GM21723 (cell line): ENCODE measurements around the gene TMED9.

Experiments used
- ATAC-seq: cut with Tn5 transposase; IDR thresholded peaks from one replicate; pipeline ENCODE4 v1.9.1; 2021; ENCODE audit warnings: mild to moderate bottlenecking, moderate library complexity; ENCODE audit not compliant: unreplicated experiment

TMED9 gene

GRCh38 chr5:177576169-177576568 is 15.8 kb upstream of the TMED9 start:
- ATAC-seq = no peak

DNA sequence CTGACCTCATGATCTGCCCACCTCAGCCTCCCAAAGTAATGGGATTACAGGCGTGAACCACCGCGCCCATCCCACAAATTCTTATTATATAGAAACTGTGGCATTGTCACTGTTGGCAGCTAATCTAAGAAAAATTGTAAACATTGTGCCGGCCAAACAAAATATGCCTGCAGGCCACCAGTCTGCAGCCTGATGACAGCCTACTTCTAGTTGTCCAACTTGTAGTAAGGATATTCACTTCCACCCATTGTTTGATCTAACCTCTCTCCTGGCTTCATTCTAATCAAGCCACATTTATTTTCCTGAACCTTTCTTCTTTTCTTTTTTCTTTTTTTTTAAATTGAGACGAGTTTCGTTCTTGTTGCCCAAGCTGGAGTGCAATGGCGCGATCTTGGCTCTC is 13.7 kb upstream of the TMED9 start:
- ATAC-seq = no peak

GRCh38 chr5:177588413-177588909 is 3.5 kb upstream of the TMED9 start:
- no peak for ATAC-seq

- ATAC-seq = no peak
Measured at GRCh38 chr5:177590406-177590805, 1.6 kb upstream of the TMED9 start.

DNA sequence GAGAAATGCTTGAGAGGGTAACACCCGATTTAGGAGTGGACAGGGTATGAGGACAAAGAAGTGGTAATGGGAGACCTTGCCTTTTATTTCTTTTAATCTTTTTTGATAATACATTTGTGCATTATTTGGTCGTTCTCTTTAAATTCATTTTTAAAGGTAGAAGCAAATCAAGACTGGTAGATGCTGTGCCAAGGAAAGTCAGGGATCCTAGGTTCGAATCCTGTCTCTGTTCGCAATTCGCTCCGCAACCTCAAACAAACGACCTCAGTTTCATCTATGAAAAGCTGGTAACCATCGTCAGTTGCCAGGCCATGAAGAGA is 353 bp upstream of the TMED9 start:
- ATAC-seq = no peak

DNA sequence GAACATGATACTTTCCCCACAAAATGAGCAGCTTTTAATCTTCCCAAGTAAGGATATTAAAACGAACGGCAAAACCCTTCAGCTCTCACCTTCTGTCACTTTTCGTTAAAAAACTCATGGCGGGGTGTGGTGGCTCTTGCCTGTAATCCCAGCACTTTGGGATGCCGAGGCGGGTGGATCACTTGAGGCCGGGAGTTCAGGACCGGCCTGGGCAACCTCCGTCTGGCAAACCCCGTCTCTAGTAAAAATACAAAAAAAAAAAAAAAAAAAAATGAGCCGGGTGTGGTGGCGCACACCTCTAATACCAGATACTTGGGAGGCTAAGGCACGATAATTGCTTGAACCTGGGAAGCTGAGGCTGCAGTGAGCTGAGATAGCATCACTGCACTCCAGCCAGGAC is 902 bp downstream of the TMED9 start:
- ATAC-seq = no peak

DNA sequence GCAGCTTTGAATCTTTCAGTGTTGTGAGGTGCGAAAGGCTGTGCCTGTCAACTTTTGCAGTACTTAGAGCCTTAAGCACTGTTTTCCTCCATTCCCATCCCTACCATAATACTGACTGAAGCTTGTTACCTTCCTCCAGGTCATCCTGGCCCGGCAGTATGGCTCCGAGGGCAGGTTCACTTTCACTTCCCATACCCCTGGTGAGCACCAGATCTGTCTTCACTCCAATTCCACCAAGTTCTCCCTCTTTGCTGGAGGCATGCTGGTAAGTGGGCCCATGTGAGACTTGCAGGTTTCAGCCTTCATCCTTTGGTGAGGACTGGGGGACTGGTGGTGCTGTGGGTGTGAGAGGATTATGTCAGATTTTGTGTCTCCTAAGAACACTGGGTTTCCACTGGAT is 1.5 kb downstream of the TMED9 start:
- no peak for ATAC-seq

- ATAC-seq = no peak
Measured at GRCh38 chr5:177594071-177594470, 2.1 kb downstream of the TMED9 start.

DNA sequence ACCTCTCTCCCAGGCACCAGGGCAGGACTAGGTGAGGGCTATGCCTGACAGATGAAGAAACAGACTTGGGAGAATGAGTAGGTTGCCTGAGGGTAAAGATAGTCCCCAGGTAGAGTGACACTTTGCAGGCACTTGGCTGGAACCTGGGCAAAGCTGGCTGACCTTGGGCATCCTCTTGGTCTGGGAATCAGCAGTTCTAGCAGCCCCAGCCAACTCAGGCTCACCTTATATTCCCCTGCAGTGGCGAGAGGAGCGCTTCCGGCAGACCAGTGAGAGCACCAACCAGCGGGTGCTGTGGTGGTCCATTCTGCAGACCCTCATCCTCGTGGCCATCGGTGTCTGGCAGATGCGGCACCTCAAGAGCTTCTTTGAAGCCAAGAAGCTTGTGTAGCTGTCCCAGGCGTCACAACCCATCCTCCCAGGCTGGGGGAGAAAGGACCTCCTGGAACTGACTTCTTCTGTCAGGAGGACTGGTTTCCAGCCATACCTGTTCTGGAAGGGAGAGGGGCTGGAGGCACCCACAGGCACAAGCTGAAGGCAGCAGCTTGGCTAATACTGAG is 3.1 kb downstream of the TMED9 start:
- no peak for ATAC-seq

DNA sequence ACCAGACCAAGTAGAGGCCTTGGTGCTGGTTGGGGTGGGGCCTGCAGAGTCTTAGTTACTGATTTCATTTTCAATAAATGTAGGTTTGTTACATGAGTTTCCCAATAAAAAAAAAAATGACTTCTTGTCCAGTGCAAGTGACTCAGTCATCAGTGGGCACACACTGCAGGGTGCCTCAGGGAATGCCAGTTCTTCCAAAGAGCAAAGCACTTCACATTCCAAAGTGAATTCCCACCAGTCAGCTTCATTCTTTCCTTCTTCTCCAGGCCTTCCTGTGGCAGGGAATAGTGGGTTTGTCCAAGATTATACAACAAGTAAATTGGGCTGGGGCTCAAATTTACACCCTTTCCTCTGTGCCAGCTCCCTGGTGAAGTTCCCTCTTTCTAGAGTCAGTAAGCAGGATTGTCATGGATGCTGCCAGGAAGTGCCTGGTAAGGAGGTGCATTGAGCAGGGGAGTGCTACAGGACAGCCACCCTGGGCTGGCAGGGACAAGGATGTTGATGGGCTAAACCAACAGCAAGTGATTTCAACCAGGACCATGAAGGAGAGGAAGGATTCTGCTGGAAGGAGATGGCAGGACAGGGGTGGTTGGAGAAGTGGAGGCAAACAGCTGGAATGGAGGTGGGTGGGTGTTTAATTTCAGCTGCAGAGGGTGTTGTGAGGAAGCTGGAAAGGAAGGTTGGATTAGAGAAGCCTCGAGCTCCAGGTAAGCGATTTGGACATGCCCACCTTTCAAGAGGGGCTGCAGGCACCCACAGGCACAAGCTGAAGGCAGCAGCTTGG is 4.2 kb downstream of the TMED9 start:
- no peak for ATAC-seq

DNA sequence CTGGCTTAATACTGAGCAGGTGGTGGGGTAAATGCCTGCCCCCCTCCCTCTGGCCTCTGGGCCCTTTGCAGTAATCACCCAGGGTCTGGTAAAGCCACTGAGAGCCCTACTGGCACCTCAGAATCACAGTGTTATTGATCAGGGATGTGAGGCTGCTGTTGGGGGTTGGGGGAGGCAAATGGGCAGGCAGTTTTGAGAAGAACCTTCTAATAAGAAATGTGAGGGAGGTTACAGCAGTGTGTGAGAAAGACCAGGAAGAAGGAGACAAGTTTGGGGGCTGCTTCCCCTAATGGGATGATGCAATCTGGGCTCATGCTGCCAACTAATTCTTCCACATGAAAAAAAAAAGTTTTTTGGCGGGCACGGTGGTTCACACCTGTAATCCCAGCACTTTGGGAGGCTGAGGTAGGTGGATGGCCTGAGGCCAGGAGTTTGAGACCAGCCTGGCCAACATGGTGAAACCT is 4.8 kb downstream of the TMED9 start:
- no peak for ATAC-seq

- no peak for ATAC-seq
Measured at GRCh38 chr5:177598477-177598876, 6.5 kb downstream of the TMED9 start.

DNA sequence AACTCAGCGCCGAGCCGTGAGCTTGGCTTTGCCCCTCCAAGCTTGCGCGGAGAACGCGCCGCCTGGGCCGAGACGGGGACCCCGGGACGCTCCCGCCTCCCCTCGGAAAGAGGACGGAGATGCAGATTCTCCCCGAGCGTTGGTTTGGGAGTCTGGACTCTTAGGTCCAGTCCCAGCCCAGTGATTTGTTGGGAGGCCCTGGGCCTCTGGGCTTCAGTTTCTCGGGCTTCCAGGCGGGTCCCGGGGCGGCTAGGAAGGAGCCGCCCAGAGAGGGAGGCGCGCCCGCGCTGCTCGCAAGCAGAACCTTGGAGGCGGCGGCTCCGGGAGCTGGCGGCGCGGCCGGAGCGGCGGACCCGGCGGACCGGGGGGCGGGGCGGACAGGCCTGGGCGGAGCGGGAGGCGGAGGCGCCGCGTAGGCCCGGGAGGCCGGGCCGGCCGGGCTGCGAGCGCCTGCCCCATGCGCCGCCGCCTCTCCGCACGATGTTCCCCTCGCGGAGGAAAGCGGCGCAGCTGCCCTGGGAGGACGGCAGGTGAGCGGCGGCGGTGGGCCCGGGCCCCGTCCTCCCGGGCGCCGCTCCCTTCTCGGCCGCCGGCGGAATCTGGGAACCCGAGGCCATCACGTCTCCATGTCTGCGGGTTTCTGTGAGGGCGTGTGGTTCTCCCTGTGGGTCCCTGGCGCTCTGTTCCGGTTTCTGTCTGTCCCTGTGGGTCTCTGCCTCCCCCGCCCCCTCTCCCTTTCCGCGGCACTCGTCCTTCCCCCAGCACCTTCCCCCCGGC is 7.9 kb downstream of the TMED9 start, which contains the start of gene B4GALT7:
B4GALT7 (plus strand) TSS at position 402 of the 777 bp plus-strand sequence; CDS start at position 481, 79 bp downstream.
- ATAC-seq = peak; percentile 83

DNA sequence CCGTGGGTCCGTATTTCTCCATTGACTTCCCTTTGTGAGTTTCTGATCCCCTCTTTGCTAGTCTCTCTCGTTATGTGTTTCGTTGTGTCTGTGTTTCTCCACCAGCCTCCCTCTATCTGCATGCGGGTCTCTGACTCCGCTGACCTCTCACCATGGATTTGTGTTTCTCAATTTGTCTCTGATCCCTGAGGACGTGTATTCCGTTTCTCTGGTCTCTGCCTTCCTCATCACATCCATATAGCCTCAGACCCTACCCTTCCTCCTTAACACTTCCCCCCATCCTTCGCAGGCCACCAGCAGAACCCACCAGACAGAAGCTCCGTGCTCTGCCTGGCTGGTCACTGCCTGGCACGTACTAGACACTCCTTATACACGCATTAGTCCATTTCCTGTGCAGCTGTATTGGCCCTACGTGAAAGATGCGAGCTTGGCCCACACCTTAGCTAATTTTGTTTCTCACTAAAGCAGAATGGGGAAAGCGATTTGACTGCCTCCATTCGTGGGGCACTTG is 8.6 kb downstream of the TMED9 start:
- ATAC-seq = no peak

- no peak for ATAC-seq
Measured at GRCh38 chr5:177601126-177601525, 9.1 kb downstream of the TMED9 start.

DNA sequence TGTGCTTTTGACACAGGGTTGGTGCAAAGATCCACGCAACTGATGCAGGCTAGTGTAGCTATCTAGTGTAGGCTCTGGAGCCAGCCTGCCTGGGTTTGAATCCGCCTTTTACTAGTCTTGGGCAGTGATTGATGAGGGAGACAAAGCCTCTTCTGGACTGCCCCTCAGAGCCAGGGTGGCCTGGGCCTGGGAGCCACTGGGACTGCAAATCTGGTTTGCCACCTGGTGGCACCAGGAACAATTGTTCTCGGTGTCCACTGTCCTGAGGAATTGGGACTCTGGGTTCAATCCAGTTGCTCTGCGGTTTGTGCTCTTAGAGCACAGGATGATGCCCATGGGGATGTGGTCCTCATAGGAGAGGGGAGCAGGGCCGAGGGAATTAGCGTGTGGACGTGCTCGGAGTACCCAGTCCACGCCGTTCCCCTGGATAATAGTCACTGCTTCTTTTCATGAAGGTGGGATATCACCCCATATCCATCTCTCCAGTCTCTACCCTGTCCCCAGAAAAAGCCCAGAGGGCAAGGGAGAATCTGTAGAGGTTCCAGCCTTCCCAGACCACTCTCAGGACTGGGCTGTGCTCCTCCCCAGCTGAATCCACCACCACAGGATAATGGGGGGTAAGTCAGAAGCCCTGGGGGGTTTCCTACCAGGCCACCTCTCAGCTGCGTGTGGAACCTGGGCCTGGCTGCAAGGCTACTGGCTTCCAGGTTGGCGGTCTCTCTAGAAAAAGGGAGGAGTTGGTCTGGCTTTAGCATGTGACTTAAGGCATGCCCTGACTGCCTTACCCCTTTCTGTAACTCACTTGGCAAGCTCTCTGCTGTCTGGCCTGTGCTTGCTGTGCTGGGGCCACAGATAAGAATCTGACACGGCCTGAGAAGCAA is 9.8 kb downstream of the TMED9 start:
- no peak for ATAC-seq

GRCh38 chr5:177602458-177602830 is 10.4 kb downstream of the TMED9 start:
- ATAC-seq = no peak

- no peak for ATAC-seq
Measured at GRCh38 chr5:177603631-177604030, 11.6 kb downstream of the TMED9 start.

DNA sequence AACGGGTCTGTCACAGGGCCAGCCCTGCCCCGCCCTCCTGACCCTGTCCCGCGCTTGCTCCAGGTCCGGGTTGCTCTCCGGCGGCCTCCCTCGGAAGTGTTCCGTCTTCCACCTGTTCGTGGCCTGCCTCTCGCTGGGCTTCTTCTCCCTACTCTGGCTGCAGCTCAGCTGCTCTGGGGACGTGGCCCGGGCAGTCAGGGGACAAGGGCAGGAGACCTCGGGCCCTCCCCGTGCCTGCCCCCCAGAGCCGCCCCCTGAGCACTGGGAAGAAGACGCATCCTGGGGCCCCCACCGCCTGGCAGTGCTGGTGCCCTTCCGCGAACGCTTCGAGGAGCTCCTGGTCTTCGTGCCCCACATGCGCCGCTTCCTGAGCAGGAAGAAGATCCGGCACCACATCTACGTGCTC is 12.1 kb downstream of the TMED9 start:
- no peak for ATAC-seq

GRCh38 chr5:177604656-177605055 is 12.7 kb downstream of the TMED9 start:
- ATAC-seq = no peak

GRCh38 chr5:177605078-177605477 is 13.1 kb downstream of the TMED9 start:
- ATAC-seq = no peak
